Lung microvascular endothelial cell (primary cell): Measurements from ENCODE around the gene HSPG2. TPM values are rescaled to one million over a fixed set of nuclear protein-coding genes. Genes with fewer than 3 reads are reported as not detected.

Experiments used
- DNase-seq, 2 donors: peaks; one replicate each; pipeline versions ENCODE4 v3.0.0 to v3.0.0-alpha.2; 2010; ENCODE audit warnings: low read depth in 2 of 2
- total RNA-seq: library from RNA; depleted of rRNA; stranded (reverse); fragments of >200 nt; gene quantifications from 2 replicates; pipeline ENCODE4 v1.2.1, GENCODE V29; 2014

The HSPG2 gene
- total RNA-seq, 1 donor from 2014 or later: 250 TPM

- no peak for DNase-seq
Observed at GRCh38 chr1:21848524-21849174, 88.5 kb downstream of the HSPG2 start.

- no peak for DNase-seq
Observed at GRCh38 chr1:21847223-21848205, 89.6 kb downstream of the HSPG2 start.

GRCh38 chr1:21845646-21846641 lies 91.2 kb downstream of the HSPG2 start:
- no peak for DNase-seq

GRCh38 chr1:21843996-21844395 lies 93.1 kb downstream of the HSPG2 start:
- DNase-seq: no peak

GRCh38 chr1:21843208-21843607 lies 93.9 kb downstream of the HSPG2 start:
- DNase-seq: no peak

- DNase-seq: no peak
Observed at GRCh38 chr1:21842606-21843162, 94.4 kb downstream of the HSPG2 start.

GRCh38 chr1:21841852-21842466 lies 95.2 kb downstream of the HSPG2 start:
- no peak for DNase-seq

GRCh38 chr1:21840981-21841380 lies 96.1 kb downstream of the HSPG2 start:
- no peak for DNase-seq

- no peak for DNase-seq
Observed at GRCh38 chr1:21839337-21840037, 97.6 kb downstream of the HSPG2 start.

- DNase-seq: no peak
Observed at GRCh38 chr1:21838359-21839157, 98.6 kb downstream of the HSPG2 start.

GRCh38 chr1:21837476-21837875 lies 99.6 kb downstream of the HSPG2 start:
- DNase-seq: no peak

- no peak for DNase-seq
Observed at GRCh38 chr1:21836729-21837128, 100.4 kb downstream of the HSPG2 start.

- no peak for DNase-seq
Observed at GRCh38 chr1:21836010-21836409, 101.1 kb downstream of the HSPG2 start.

GRCh38 chr1:21834666-21835065 lies 102.4 kb downstream of the HSPG2 start:
- DNase-seq: no peak

- no peak for DNase-seq
Observed at GRCh38 chr1:21834094-21834493, 103.0 kb downstream of the HSPG2 start.

GRCh38 chr1:21833392-21833976 lies 103.6 kb downstream of the HSPG2 start:
- DNase-seq: no peak

GRCh38 chr1:21831454-21831970 lies 105.6 kb downstream of the HSPG2 start:
- no peak for DNase-seq

- no peak for DNase-seq
Observed at GRCh38 chr1:21830792-21831453, 106.2 kb downstream of the HSPG2 start.
